AG09319 (cell line): ENCODE data around the gene HCK.
A peak's percentile ranks its signal among the peaks of the same experiment; 100 is the strongest.

Experiments
- DNase-seq: peaks from one replicate; pipeline ENCODE4 v3.0.0-alpha.2; 2010; ENCODE audit warnings: low read depth; ENCODE audit errors: extremely low read depth
- TF ChIP-seq, protein P1 (sequence below): IDR thresholded peaks from 2 replicates; pipeline ENCODE4 v1.5.1; 2011; ENCODE audit warnings: low read depth, mild to moderate bottlenecking, inconsistent platforms, low read length, moderate library complexity

The HCK gene

DNA sequence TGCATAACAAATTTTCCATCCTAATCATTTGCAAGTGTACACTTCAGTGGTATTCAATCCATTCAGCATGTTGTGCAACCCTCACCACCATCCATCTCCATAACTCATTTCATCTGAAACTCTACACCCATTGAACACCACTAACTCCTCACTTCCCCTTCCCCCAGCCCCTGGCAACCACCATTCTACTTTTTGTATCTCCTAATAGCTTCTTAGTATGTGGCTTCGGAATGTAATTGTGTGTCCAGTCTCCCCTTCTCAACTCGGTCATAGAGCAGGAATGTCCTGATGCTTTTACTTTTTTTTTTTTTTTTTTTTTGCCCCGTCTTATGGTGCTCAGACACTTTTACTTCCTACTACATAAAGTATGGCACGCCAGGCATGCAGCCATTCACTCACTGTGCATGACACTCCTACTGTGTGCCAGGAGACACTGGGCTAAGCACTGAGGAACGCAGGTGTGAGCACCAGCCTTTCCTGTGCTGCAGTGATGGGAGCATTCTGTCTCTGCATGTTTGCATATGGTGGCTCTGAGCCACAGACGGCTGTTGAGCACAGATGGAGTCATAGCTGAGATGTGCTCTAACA lies 15.3 kb downstream of the HCK start:
- DNase-seq, result peak; percentile 87
- TF ChIP-seq, protein P1, sequence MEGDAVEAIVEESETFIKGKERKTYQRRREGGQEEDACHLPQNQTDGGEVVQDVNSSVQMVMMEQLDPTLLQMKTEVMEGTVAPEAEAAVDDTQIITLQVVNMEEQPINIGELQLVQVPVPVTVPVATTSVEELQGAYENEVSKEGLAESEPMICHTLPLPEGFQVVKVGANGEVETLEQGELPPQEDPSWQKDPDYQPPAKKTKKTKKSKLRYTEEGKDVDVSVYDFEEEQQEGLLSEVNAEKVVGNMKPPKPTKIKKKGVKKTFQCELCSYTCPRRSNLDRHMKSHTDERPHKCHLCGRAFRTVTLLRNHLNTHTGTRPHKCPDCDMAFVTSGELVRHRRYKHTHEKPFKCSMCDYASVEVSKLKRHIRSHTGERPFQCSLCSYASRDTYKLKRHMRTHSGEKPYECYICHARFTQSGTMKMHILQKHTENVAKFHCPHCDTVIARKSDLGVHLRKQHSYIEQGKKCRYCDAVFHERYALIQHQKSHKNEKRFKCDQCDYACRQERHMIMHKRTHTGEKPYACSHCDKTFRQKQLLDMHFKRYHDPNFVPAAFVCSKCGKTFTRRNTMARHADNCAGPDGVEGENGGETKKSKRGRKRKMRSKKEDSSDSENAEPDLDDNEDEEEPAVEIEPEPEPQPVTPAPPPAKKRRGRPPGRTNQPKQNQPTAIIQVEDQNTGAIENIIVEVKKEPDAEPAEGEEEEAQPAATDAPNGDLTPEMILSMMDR, result no peak

DNA sequence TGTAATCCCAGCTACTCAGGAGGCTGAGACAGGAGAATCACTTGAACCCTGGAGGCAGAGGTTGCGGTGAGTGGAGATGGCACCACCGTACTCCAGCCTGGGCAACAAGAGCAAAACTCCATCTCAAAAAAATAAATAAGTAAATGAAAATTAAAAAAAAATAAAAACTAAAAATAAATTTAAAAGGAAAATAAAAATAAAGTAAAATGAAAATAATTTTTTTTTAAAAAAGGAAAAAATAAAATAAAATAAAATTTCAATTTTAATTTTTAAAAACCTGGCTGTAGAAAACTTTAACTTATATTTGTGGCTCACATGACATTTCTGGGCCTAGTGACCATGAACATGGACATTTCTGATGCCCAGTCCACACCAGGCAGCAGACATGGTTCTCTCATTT lies 16.1 kb downstream of the HCK start:
- TF ChIP-seq, protein P1, result no peak
- DNase-seq, result no peak

DNA sequence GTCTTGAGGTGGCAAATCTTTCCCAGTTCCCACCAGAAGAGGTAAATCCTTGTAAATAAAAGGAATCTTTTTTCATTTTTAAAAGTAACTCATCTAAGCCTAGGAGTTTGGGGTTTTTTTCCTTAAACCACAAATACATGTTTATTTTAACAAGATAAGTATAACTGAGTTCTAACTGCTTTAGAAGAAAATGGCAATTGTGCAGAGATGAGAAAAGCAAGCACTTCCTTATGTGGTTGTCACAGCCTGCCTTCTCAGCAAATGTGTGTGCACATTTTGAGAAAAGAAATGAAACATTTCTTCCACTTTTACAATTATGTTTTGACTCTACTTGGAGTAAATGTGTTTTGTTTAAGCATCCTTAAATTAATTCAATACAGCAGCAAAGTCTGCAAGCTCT lies 17.7 kb downstream of the HCK start:
- no peak for DNase-seq
- TF ChIP-seq, protein P1, result no peak

DNA sequence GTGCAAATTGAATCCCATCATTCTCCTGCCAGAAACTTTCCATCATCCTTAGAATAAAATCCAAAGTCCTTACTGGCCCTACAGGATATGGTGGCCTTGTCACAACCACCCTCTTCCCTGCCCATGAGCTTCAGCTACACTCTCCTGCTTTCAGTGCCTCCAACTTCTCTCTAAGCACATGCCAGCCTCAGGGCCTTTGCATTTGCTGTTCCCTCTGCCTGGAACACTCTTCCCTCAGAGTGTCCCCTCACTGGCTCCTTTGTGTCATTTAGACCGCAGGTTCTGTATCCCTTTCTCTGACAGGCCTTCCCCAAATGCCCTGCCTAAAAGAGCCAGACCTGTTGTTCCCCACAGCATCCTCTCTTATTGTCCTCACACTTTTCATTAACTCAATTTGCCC lies 18.2 kb downstream of the HCK start:
- no peak for DNase-seq
- TF ChIP-seq, protein P1, result no peak

DNA sequence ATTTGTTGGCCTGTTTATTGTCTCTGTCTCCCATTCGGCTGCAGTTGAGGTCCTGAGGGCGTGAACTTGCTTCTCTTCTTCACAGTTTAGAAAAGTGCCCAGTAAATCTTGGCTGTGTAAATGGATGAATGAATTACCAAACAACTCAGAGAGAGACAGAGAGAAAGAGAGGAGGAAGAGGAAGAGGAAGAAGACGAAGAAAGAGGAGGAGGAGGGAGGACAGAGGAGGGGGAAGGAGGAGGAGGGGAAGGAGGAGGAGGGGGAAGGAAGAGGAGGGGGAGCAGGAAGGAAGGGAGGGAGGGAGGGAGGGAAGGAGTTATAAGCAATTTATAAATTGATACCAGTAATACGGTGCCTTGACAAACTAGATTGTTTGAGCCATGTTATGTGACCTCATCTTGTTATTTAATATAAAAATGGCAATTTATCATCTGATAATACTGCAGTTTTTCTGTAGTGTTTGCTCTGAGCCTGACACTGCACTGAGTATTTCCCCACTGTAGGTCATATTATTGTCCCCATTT lies 18.7 kb downstream of the HCK start:
- DNase-seq, result no peak
- TF ChIP-seq, protein P1, result no peak

DNA sequence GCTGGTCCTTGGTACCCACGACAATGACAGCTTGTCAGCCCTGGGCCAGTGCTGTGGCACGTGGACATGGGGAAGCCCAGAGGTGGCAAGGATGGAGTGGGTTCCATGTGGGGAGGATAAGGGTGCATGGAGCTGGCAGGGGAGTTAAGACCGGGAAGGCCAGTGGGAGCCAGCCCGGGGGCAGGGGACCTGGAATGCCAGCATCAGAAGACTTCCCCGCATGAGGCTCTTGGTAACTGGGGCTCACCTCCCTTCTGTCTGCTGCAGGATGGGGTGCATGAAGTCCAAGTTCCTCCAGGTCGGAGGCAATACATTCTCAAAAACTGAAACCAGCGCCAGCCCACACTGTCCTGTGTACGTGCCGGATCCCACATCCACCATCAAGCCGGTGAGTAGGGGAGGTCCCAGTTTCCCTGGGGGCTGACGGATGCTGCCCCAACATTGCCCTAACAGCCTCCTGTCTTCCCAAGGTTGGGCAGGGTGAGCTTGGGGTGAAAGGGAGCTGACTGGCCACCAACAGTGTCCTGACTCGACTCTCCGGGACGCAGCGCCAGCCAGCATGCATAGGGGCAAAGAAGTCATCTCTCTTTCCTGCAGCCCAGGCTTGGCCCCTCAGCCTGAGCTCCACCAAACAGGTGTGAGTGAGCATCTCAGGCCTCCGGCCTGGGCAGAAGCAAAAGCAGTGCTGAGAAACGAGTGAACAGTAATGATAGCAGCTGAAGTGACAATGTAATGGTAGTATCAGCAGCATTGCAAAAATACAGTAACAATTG lies 19.5 kb downstream of the HCK start:
- DNase-seq, result no peak
- TF ChIP-seq, protein P1, result no peak

DNA sequence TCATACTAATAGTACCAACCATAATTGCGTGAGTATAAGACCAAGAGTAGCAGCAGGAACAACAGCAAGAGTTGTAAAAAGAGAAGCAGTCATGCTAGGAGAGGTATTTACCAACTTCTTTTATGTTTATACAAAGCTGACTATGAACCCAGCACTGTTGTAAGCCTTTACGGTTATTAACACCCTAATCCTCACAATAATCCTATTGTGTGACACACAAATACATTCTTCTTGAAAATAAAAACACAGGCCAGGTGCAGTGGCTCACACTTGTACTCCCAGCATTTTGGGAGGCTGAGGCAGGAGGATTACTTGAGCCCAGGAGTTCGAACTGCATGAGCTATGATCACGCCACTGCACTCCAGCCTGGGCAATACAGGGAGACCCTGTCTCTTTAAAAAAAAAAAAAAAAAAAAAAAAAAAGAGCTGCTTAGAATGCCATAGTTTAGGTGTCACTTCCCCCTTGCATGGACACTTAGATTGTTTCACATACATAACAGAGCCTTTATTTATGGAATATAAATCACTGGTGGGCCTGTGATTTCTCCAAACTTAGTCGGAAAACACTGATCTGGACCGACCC lies 20.2 kb downstream of the HCK start:
- TF ChIP-seq, protein P1, result no peak
- DNase-seq, result no peak
